ENCODE data around the gene ATP5MG.
A peak's percentile ranks its signal among the peaks of the same experiment; 100 is the strongest.

The ATP5MG gene

GRCh38 chr11:118447423-118447822 is 46.0 kb downstream of the ATP5MG start:
- no peak for DNase-seq (ENCODE audit: extremely low read depth, insufficient read length)
- H3K36me3 ChIP-seq (ENCODE audit: control insufficient read depth, insufficient read depth, low read length): no peaks in the 10 kb centered on the region
- H3K27me3 ChIP-seq (replicated peaks; ENCODE audit: control insufficient read depth, insufficient read depth, low read length): no peaks in the 10 kb centered on the region
- no peak for TF ChIP-seq CTCF (IDR thresholded peaks at IDR 0.05; ENCODE audit: insufficient read depth, low read length, poor library complexity, severe bottlenecking)
- no peak overlapping the region for H3K4me3 ChIP-seq (replicated peaks; ENCODE audit: low read depth, low read length)

- Histone ChIP-seq H3K4me3 (replicated peaks; ENCODE audit: low read depth, low read length) (no peak overlapping the region; the same call in 1 of the 2 replicates), H3K27me3 (replicated peaks; ENCODE audit: control insufficient read depth, insufficient read depth, low read length) (no peaks in the 10 kb centered on the region), H3K36me3 (ENCODE audit: control insufficient read depth, insufficient read depth, low read length) (no peaks in the 10 kb centered on the region)
- peak; percentile 41 for DNase-seq (ENCODE audit: extremely low read depth, insufficient read length)
- no peak for TF ChIP-seq CTCF (IDR thresholded peaks at IDR 0.05; ENCODE audit: insufficient read depth, low read length, poor library complexity, severe bottlenecking)
Measured at GRCh38 chr11:118448294-118448693, 46.9 kb downstream of the ATP5MG start.

GRCh38 chr11:118449316-118449918 is 48.0 kb downstream of the ATP5MG start:
- DNase-seq (ENCODE audit: extremely low read depth, insufficient read length): no peak
- Histone ChIP-seq H3K27me3 (replicated peaks; ENCODE audit: control insufficient read depth, insufficient read depth, low read length) (no peaks in the 10 kb centered on the region), H3K4me3 (replicated peaks; ENCODE audit: low read depth, low read length) (no peak overlapping the region), H3K36me3 (ENCODE audit: control insufficient read depth, insufficient read depth, low read length) (peaks cover 2% of the 10 kb centered on the region; the same call in 1 of the 2 replicates)
- TF ChIP-seq CTCF (IDR thresholded peaks at IDR 0.05; ENCODE audit: insufficient read depth, low read length, poor library complexity, severe bottlenecking): no peak

- no peak for DNase-seq (ENCODE audit: extremely low read depth, insufficient read length)
- no peak for TF ChIP-seq CTCF (IDR thresholded peaks at IDR 0.05; ENCODE audit: insufficient read depth, low read length, poor library complexity, severe bottlenecking)
- Histone ChIP-seq H3K27me3 (replicated peaks; ENCODE audit: control insufficient read depth, insufficient read depth, low read length) (no peaks in the 10 kb centered on the region), H3K4me3 (replicated peaks; ENCODE audit: low read depth, low read length) (no peak overlapping the region), H3K36me3 (ENCODE audit: control insufficient read depth, insufficient read depth, low read length) (peaks cover 2% of the 10 kb centered on the region; the same call in 1 of the 2 replicates)
Measured at GRCh38 chr11:118450451-118450850, 49.0 kb downstream of the ATP5MG start.

Data from GM06990 (cell line).